SIG-M5 treated with dmso at 0.1 percent for 504 hours (cell line): Measurements from ENCODE around the gene DNASE2.

Source experiments
- DNase-seq: peaks from one replicate; lab custom pipeline; 2025; ENCODE audit not compliant: unreplicated experiment; lab: John Stamatoyannopoulos, UW

DNASE2 gene

GRCh38 chr19:12886969-12887747, 5.9 kb upstream of the DNASE2 start, which contains the start of gene KLF1:
Gene KLF1 (minus strand): TSS chr19:12887201. CDS start chr19:12887140, 61 bp downstream.
- no peak for DNase-seq

- DNase-seq, result no peak
Observed at GRCh38 chr19:12886651-12886968, 5.4 kb upstream of the DNASE2 start.

GRCh38 chr19:12885749-12886650, 4.8 kb upstream of the DNASE2 start:
- DNase-seq, result no peak

GRCh38 chr19:12884926-12885748, 3.9 kb upstream of the DNASE2 start:
- peak; percentile 67 for DNase-seq

DNA sequence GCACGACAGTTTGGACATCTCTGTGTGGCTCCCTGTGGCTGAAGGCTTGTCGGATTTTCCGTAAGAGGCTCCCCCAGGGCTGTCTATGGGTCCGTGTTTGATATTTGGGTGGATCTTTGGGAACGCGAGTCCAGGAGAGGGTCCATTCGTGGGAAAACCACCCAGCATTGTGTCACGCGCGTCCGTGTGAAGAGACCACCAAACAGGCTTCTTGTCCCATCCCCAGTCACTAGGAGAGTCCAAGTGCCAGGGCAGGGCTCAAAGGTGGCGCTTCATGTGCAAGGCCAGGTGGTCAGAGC, 3.3 kb upstream of the DNASE2 start:
- no peak for DNase-seq

DNA sequence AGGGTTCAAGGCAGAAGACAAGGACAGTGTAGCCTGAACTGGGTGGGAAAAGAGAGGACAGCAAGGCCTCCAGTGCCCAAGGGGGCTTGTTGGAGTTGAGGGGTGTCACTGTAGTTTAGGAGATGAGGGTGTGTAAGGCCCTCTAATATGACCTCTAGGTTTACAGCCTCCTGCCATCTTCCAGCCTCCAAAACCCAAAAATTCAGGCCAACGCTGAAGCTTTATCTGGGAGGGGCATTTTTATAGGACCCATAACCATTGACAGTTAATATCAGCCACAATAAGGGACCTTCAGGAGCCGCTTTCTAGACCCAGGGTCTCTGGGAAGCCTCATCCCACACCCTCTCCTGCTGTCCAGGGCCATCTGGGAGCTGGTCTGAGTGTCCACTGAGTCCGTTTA, 3.0 kb upstream of the DNASE2 start:
- DNase-seq, result no peak

GRCh38 chr19:12882589-12882988, 1.3 kb upstream of the DNASE2 start:
- no peak for DNase-seq

GRCh38 chr19:12880551-12881171, 588 bp downstream of the DNASE2 start:
- no peak for DNase-seq

DNA sequence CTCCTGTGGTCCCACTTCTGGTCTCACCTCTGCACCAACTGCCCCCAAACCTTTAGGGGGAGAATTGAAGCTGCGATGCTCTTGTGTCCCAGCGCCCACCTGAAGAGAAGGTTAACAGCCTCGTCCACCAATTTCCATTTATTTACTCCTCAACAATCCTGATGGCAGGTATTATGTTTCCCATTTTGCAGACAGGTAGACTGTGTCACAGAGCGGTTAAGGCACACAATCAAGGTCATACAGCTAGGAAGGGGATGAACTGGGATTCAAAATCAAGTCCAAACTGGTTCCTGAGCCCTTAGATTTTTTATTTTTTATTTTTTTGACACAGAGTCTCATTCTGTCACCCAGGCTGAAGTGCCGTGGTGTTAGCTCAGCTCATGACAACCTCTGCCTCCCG, 6.2 kb downstream of the DNASE2 start:
- no peak for DNase-seq

GRCh38 chr19:12873891-12874745, 7.1 kb downstream of the DNASE2 start:
- no peak for DNase-seq

DNA sequence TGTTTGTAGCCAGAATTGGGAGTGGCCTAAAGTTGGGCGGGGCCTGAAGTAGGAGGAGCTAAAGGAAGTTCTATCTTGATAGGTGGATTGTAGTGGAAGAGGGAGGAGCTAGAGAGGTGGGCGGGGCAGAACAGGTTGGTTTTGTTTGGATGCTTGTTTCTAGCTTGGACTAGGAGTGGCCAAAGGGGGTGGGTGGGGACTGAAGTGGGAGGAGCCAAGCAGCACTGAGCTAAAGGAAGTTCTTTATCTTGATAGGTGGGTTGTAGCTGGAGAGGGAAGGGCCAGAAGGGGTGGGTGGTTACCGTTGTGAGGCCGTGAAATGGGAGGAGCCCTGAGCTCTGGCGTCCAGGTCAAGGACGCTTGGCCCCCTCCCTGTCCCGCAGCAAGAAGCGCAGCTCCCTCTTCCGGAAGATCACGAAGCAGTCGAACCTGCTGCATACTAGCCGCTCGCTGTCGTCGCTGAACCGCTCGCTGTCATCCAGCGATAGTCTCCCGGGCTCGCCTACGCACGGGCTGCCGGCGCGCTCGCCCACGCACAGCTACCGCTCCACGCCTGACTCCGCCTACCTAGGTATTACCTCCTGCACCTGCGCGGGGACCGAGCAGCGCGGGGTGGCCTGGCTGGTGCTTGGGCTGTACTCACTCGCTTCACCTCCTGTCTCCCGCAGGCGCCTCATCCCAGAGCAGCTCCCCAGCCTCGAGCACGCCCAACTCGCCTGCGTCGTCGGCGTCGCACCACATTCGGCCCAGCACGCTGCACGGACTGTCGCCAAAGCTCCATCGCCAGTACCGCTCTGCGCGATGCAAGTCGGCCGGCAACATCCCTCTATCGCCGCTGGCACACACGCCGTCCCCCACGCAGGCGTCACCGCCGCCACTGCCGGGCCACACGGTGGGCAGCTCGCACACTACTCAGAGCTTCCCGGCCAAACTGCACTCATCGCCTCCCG, 8.0 kb downstream of the DNASE2 start:
- DNase-seq, result peak; percentile 32

DNA sequence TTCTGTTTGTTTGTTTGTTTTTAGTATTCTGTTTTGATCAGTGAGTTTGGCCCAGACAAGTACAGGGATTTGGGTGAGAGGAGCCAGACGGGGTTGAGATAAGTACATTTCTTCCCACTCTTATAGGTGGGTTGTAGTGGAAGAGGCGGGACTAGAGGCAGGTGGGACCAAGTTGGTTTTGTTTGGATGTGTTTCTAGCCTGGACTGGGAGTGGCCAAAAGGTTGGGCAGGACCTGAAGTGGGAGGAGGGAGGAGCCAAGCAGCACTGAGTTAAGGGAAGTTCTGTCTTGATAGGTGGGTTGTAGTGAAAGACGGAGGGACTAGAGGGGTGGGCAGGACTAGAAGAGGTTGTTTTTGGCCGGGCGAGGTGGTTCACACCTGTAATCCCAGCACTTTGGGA, 9.0 kb downstream of the DNASE2 start:
- DNase-seq, result no peak

DNA sequence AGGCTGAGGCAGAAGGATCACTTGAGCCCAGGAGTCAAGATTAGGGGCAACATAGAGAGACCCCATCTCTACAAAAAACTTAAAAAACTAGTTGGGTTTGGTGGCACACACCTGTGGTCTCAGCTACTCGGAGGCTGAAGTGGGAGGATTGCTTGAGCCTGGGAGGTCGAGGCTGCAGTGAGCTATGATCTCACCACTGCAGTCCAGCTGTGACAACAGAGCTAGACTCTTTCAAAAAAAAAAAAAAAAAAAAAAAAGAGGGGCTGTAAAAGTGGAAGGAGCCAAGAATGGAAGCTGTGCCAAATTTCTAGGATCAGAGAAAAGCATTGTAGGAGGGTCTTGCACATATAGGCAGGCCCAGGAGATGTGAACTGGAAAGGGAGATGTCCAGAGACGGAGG, 9.6 kb downstream of the DNASE2 start:
- no peak for DNase-seq

- DNase-seq, result no peak
Observed at GRCh38 chr19:12868540-12869112, 12.6 kb downstream of the DNASE2 start.

GRCh38 chr19:12867120-12868099, 13.8 kb downstream of the DNASE2 start:
- DNase-seq, result no peak

DNA sequence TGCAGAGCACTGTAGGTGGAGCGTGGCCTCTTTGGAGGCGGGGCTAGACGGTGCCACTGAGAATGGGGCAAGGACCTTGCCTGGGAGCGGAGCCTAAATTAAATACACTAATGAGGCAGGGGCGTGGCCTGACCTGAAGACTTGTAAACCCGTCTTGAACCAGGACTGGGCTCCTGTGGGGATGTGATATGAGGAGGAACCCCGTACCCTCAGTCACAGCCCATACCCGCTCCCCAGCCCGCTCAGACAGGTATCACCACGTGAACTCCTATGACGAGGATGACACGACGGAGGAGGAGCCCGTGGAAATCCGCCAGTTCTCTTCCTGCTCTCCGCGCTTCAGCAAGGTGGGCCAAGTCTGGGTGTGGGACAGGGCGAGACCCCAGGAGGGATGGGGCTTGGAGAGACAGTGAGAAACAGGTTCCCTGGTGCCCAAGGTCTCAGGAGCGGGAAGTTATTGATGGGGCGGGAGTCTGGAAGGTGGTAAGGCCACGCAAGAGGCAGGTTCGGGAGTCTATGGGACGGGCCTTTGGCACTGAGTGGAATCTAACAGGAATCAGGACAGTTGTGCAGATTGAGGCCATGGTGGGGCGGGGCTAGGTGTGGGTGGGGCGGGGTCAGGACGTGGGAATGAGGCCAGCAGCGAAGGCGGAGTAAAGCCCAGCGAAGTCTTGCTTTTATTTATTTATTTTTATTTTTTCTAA, 14.7 kb downstream of the DNASE2 start:
- DNase-seq, result no peak
